OCI-LY7 (cell line): ENCODE results near the gene MIER1.

Source experiments
- EZH2phosphoT487 ChIP-seq: fragments of 200-600 bp; sonication (generic); IDR thresholded peaks from 2 replicates; pipeline ENCODE4 v1.6.1; 2018; ENCODE audit warnings: low read depth, borderline replicate concordance, mild to moderate bottlenecking, mixed run types, antibody characterized with exemption, low read length, moderate library complexity, mixed read lengths
- TF ChIP-seq, protein P1 (sequence below): fragments of 200-600 bp; sonication (generic); conservative IDR thresholded peaks from 2 replicates; pipeline ENCODE4 v1.5.1; 2014; ENCODE audit warnings: mild to moderate bottlenecking, antibody characterized with exemption, low read length, moderate library complexity, mixed read lengths

DNA sequence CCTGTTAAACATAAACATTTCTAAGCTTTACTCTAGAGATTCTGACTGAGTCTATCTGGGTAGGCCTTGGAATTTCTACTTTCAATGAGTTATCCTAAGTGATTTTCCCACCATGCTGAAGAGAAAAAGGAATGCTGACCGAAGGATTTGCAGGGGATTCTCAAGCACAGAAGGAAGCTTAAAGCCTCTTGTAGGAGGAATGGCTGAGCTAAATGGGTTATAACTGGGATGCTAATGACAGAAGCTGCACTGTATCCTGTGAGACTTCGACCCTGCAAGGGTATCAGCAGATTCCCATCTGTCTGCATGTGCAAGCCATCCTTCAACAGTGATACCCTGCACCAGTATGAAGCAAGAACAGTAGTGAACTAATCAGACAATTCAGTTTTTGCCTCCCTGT, 93.8 kb downstream of the MIER1 start:
- TF ChIP-seq, protein P1, sequence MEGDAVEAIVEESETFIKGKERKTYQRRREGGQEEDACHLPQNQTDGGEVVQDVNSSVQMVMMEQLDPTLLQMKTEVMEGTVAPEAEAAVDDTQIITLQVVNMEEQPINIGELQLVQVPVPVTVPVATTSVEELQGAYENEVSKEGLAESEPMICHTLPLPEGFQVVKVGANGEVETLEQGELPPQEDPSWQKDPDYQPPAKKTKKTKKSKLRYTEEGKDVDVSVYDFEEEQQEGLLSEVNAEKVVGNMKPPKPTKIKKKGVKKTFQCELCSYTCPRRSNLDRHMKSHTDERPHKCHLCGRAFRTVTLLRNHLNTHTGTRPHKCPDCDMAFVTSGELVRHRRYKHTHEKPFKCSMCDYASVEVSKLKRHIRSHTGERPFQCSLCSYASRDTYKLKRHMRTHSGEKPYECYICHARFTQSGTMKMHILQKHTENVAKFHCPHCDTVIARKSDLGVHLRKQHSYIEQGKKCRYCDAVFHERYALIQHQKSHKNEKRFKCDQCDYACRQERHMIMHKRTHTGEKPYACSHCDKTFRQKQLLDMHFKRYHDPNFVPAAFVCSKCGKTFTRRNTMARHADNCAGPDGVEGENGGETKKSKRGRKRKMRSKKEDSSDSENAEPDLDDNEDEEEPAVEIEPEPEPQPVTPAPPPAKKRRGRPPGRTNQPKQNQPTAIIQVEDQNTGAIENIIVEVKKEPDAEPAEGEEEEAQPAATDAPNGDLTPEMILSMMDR: no peak
- TF ChIP-seq EZH2phosphoT487: no peak
